ENCODE data around the gene TCN2. TPM values are rescaled to one million over a fixed set of nuclear protein-coding genes. Genes with fewer than 3 reads are reported as not detected.
"Not testable (repeated sequence)": the region's sequence is repeated elsewhere in the genome, so short reads cannot be mapped to it uniquely, and the experiment has no call there.

Gene TCN2
- total RNA-seq, 4 donors from 2014 or later, result 28.7 to 44.2 (median 40.2) TPM

DNA sequence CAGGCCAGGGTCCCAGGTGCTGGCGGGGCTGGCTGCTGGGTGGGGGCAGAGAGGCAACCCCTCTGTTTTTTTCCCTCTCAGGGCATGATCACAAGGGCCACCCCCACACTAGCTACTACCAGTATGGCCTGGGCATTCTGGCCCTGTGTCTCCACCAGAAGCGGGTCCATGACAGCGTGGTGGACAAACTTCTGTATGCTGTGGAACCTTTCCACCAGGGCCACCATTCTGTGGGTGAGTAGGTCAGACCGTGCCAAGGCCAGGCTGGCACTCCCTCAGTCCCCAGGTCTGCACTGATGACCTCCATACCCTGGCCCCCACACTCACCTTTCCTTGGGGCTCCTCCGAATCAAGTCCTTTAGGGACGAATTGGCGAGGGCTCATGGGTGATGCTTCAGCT lies 7.3 kb downstream of the TCN2 start:
- H3K4me3 ChIP-seq, result no peak overlapping the region
- 93% methylated on average over 3 of the region's 7 CpGs for WGBS
- H3K36me3 ChIP-seq, result peaks cover 13 to 83% (median 73%) of the 10 kb centered on the region in 4 donors
- no peaks in the 10 kb centered on the region for H3K27me3 ChIP-seq
- no peak for TF ChIP-seq EP300 (IDR thresholded peaks at IDR 0.05)
- TF ChIP-seq POLR2A (IDR thresholded peaks at IDR 0.05; ENCODE audit: low read depth), result no peak
- TF ChIP-seq, protein P1, sequence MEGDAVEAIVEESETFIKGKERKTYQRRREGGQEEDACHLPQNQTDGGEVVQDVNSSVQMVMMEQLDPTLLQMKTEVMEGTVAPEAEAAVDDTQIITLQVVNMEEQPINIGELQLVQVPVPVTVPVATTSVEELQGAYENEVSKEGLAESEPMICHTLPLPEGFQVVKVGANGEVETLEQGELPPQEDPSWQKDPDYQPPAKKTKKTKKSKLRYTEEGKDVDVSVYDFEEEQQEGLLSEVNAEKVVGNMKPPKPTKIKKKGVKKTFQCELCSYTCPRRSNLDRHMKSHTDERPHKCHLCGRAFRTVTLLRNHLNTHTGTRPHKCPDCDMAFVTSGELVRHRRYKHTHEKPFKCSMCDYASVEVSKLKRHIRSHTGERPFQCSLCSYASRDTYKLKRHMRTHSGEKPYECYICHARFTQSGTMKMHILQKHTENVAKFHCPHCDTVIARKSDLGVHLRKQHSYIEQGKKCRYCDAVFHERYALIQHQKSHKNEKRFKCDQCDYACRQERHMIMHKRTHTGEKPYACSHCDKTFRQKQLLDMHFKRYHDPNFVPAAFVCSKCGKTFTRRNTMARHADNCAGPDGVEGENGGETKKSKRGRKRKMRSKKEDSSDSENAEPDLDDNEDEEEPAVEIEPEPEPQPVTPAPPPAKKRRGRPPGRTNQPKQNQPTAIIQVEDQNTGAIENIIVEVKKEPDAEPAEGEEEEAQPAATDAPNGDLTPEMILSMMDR (IDR thresholded peaks at IDR 0.05), result no peak
- TF ChIP-seq POLR2AphosphoS5 (IDR thresholded peaks at IDR 0.05), result no peak
- peaks cover 6 to 9% (median 9%) of the 10 kb centered on the region in 4 donors for H3K4me1 ChIP-seq
- H3K9me3 ChIP-seq, result no peaks in the 10 kb centered on the region
- no peak for DNase-seq (ENCODE audit: extremely low spot score)
- intact Hi-C loops (cut with DNase I), result no loop called here
- H3K27ac ChIP-seq (replicated peaks in 1 of 4), result no peak overlapping the region

DNA sequence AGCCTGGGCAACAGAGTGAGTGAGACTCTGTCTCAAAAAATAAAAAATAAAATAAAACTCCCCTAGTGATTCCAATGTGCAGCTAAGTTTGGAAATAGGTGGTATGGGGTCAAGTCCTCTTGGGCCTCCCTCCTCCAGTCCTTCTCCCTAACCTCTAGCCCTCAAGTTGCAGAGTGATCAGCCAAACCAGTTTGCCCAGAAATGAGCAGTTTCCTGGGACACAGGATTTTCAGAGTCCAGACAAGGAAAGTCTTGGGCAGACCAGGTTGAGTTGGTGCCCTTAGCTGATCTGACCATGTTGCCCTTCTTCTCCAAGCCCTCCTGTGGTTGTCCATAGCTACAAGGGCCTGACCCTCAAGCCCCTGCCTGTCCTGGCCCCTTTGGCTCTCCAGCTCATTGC lies 7.9 kb downstream of the TCN2 start:
- intact Hi-C loops (cut with DNase I), result no loop called here
- Histone ChIP-seq H3K9me3 (no peaks in the 10 kb centered on the region), H3K27me3 (no peaks in the 10 kb centered on the region), H3K36me3 (peaks cover 18 to 89% (median 76%) of the 10 kb centered on the region in 4 donors), H3K4me3 (no peak overlapping the region), H3K27ac (replicated peaks in 1 of 4) (no peak overlapping the region), H3K4me1 (peaks cover 2 to 3% (median 2%) of the 10 kb centered on the region in 4 donors)
- TF ChIP-seq POLR2A (IDR thresholded peaks at IDR 0.05; ENCODE audit: low read depth), result no peak
- TF ChIP-seq, protein P1 (IDR thresholded peaks at IDR 0.05), result no peak
- TF ChIP-seq POLR2AphosphoS5 (IDR thresholded peaks at IDR 0.05), result no peak
- no peak for TF ChIP-seq EP300 (IDR thresholded peaks at IDR 0.05)
- no peak for DNase-seq (ENCODE audit: extremely low spot score)

DNA sequence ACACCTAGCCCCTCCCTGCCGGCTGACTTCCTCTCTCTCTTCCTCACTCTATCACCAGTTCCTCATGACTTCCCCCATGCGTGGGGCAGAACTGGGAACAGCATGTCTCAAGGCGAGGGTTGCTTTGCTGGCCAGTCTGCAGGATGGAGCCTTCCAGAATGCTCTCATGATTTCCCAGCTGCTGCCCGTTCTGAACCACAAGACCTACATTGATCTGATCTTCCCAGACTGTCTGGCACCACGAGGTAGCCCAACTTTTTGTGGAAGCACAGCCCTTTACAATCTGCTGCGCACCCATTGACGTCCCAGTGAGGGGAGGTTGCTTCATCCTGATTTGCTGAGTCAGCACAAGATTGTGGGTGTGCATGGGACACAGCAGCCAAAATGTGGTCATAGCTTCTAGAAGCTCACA lies 8.6 kb downstream of the TCN2 start:
- Histone ChIP-seq H3K4me1 (no peaks in the 10 kb centered on the region), H3K27ac (replicated peaks in 1 of 4) (no peak overlapping the region), H3K27me3 (no peaks in the 10 kb centered on the region), H3K9me3 (no peaks in the 10 kb centered on the region), H3K4me3 (no peak overlapping the region), H3K36me3 (peaks cover 18 to 91% (median 81%) of the 10 kb centered on the region in 4 donors)
- TF ChIP-seq, protein P1 (IDR thresholded peaks at IDR 0.05), result no peak
- TF ChIP-seq POLR2AphosphoS5 (IDR thresholded peaks at IDR 0.05) (peak in 1 of 2 donors; percentile 6), EP300 (IDR thresholded peaks at IDR 0.05) (no peak), POLR2A (IDR thresholded peaks at IDR 0.05; ENCODE audit: low read depth) (no peak)
- intact Hi-C loops (cut with DNase I), result no loop called here
- WGBS, result 72% methylated on average over 7 of the region's 7 CpGs
- no peak for DNase-seq (ENCODE audit: extremely low spot score)

DNA sequence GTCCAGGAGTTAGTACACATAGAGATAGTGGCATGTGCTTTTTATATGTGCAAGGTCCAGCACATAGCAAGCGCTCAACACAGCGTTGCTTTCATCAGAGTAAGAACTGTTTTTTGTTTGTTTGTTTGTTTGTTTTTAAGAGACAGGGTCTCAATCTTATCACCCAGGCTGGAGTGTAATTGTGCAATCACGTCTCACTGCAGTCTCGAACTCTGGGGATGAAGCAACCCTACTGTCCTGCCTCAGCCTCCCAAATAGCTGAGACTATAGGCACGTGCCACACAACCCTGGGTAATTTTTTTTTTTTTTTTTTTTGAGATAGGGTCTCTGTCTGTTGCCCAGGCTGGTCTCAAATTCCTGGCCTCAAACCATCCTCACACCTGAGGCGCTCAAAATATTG lies 10.8 kb downstream of the TCN2 start:
- 87% methylated on average over 6 of the region's 6 CpGs for WGBS
- H3K27ac ChIP-seq (replicated peaks in 1 of 4), result no peak overlapping the region
- TF ChIP-seq, protein P1 (IDR thresholded peaks at IDR 0.05), result no peak
- no peak for TF ChIP-seq POLR2A (IDR thresholded peaks at IDR 0.05; ENCODE audit: low read depth)
- no peak for TF ChIP-seq EP300 (IDR thresholded peaks at IDR 0.05)
- no peak for TF ChIP-seq POLR2AphosphoS5 (IDR thresholded peaks at IDR 0.05)
- H3K36me3 ChIP-seq, result peaks cover 18 to 91% (median 82%) of the 10 kb centered on the region in 4 donors
- H3K4me3 ChIP-seq, result no peak overlapping the region
- intact Hi-C loops (cut with DNase I), result no loop called here
- DNase-seq (ENCODE audit: extremely low spot score), result no peak
- H3K4me1 ChIP-seq, result no peaks in the 10 kb centered on the region
- no peaks in the 10 kb centered on the region for H3K9me3 ChIP-seq
- no peaks in the 10 kb centered on the region for H3K27me3 ChIP-seq

DNA sequence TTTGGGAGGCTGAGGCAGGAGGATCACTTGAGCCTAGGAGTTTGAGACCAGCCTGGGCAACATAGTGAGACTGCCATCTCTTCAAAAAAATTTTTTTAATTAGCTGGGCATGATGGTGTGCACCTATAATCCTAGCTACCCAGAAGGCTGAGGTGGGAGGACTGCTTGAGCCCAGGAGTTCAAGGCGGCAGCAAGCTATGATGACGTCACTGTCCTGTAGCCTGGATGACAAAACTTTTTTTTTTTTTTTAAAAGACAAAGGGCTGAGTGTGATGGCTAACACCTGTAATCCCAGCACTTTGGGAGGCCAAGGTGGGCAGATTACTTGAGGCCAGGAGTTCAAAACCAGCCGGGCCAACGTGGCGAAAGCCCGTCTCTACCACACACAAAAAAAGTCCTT lies 12.9 kb downstream of the TCN2 start:
- H3K27me3 ChIP-seq; H3K27ac ChIP-seq (replicated peaks in 1 of 4); intact Hi-C loops (cut with DNase I); DNase-seq (ENCODE audit: extremely low spot score); H3K4me3 ChIP-seq; H3K4me1 ChIP-seq; H3K9me3 ChIP-seq: not testable (repeated sequence)
- H3K36me3 ChIP-seq, result peaks cover 18 to 84% (median 66%) of the 10 kb centered on the region in 4 donors
- WGBS, result 97% methylated on average over 6 of the region's 6 CpGs

Data from esophagus muscularis mucosa (tissue), 4 donors.